Panc1 (cell line): ENCODE data around the gene CDCA7.
"Not testable (repeated sequence)": the region's sequence is repeated elsewhere in the genome, so short reads cannot be mapped to it uniquely, and the experiment has no call there.

Experiments
- CTCF ChIP-seq: fragments of 450-650 bp; IDR thresholded peaks from 2 replicates; pipeline ENCODE4 v1.5.1; 2017; ENCODE audit warnings: mild to moderate bottlenecking
- POLR2AphosphoS5 ChIP-seq: IDR thresholded peaks from 2 replicates; pipeline ENCODE4 v1.6.1; 2012; ENCODE audit warnings: mild to moderate bottlenecking, low read depth, low read length, moderate library complexity
- TCF7L2 ChIP-seq: IDR thresholded peaks from 2 replicates; pipeline ENCODE4 v1.6.1; 2011; ENCODE audit warnings: mild to moderate bottlenecking, low read depth, low read length, inconsistent platforms

- TF ChIP-seq TCF7L2, POLR2AphosphoS5, CTCF: not testable (repeated sequence)
Observed at GRCh38 chr2:173385534-173385933, 30.9 kb downstream of the CDCA7 start.
